Progenitor cell of endocrine pancreas (in vitro differentiated cells): ENCODE results near the gene POU3F2. TPM values are rescaled to one million over a fixed set of nuclear protein-coding genes. Genes with fewer than 3 reads are reported as not detected.

Source experiments
- DNase-seq: peaks from one replicate; pipeline ENCODE4 v3.0.0; 2021; ENCODE audit warnings: low spot score; ENCODE audit not compliant: unreplicated experiment
- H3K27ac Mint-ChIP-seq: 2 replicates; pipeline ENCODE4 v1.8.0; 2021; ENCODE audit warnings: mild to moderate bottlenecking, moderate library complexity, mixed read lengths
- H3K27me3 Mint-ChIP-seq: 2 replicates; pipeline ENCODE4 v1.8.0; 2021; ENCODE audit warnings: mixed read lengths
- H3K36me3 Mint-ChIP-seq: 2 replicates; pipeline ENCODE4 v1.8.0; 2022; ENCODE audit warnings: mixed read lengths; ENCODE audit not compliant: insufficient read depth
- H3K4me1 Mint-ChIP-seq: 2 replicates; pipeline ENCODE4 v1.8.0; 2021; ENCODE audit warnings: low read depth, mixed read lengths
- H3K4me3 Mint-ChIP-seq: 2 replicates; pipeline ENCODE4 v1.8.0; 2021; ENCODE audit warnings: low read depth, mild to moderate bottlenecking, moderate library complexity, mixed read lengths
- H3K9me3 Mint-ChIP-seq: 2 replicates; pipeline ENCODE4 v1.8.0; 2021; ENCODE audit warnings: low read depth, mixed read lengths
- total RNA-seq: library from RNA; stranded (reverse); gene quantifications from 2 replicates; pipeline ENCODE4 v1.2.1, GENCODE V29; 2021
- TF ChIP-seq, protein P1 (sequence below): fragments of 200-600 bp; sonication (generic); IDR thresholded peaks from one replicate; pipeline ENCODE4 v1.5.0; 2021; ENCODE audit warnings: antibody characterized with exemption, mild to moderate bottlenecking; ENCODE audit not compliant: unreplicated experiment

Gene POU3F2
- total RNA-seq, 1 donor from 2014 or later: 1.4 TPM

DNA sequence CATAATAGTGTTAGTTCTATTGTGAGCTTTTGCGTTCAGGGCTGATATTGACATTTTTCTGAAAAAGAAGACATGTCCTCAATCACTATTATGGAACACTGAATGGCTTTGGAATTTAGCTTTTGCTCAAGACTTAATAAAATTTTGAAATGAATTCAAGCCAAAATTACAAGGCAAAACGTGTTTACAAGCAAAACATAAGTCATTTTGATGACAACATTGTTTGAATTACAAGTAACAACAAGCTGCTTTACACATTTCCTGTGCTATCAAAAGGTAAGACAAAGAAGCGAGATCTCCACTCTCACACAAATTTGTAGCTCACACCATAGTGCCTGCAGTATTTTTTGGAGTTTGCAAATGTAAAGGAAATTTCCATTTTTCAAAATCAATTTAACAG, 37.4 kb downstream of the POU3F2 start:
- DNase-seq: no peak
- TF ChIP-seq, protein P1, sequence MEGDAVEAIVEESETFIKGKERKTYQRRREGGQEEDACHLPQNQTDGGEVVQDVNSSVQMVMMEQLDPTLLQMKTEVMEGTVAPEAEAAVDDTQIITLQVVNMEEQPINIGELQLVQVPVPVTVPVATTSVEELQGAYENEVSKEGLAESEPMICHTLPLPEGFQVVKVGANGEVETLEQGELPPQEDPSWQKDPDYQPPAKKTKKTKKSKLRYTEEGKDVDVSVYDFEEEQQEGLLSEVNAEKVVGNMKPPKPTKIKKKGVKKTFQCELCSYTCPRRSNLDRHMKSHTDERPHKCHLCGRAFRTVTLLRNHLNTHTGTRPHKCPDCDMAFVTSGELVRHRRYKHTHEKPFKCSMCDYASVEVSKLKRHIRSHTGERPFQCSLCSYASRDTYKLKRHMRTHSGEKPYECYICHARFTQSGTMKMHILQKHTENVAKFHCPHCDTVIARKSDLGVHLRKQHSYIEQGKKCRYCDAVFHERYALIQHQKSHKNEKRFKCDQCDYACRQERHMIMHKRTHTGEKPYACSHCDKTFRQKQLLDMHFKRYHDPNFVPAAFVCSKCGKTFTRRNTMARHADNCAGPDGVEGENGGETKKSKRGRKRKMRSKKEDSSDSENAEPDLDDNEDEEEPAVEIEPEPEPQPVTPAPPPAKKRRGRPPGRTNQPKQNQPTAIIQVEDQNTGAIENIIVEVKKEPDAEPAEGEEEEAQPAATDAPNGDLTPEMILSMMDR: no peak
- peaks cover 8% of the 10 kb centered on the region for H3K36me3 Mint-ChIP-seq
- H3K4me1 Mint-ChIP-seq: no peaks in the 10 kb centered on the region
- H3K27ac Mint-ChIP-seq: no peak overlapping the region
- H3K9me3 Mint-ChIP-seq: no peaks in the 10 kb centered on the region
- H3K4me3 Mint-ChIP-seq: no peak overlapping the region
- no peaks in the 10 kb centered on the region for H3K27me3 Mint-ChIP-seq

DNA sequence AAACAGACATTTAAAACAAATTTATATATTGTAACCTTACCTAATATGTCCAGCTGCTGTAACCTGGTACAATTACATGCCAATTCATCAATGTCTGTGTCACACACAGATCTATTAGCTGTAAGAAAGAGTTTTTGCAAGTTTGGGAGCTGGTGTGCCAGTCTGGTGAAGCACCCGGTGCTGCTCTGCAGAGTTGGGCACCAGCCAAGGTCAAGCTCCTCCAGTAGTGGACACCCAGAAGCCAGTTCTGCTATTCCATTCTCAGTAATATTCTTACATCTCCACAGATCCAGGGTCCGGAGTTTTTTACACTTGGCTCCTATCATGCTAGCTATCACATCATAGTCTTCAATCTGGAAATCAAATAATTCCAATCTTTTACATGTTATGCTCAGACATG, 41.0 kb downstream of the POU3F2 start:
- Mint-ChIP-seq H3K9me3 (no peaks in the 10 kb centered on the region), H3K4me1 (peaks cover 3% of the 10 kb centered on the region), H3K27me3 (no peaks in the 10 kb centered on the region), H3K4me3 (no peak overlapping the region), H3K27ac (no peak overlapping the region), H3K36me3 (peaks cover 8% of the 10 kb centered on the region)
- TF ChIP-seq, protein P1: no peak
- DNase-seq: no peak

- Mint-ChIP-seq H3K9me3 (no peaks in the 10 kb centered on the region), H3K27me3 (no peaks in the 10 kb centered on the region), H3K36me3 (peaks cover 3% of the 10 kb centered on the region), H3K4me1 (peaks cover 7% of the 10 kb centered on the region), H3K4me3 (no peak overlapping the region), H3K27ac (no peak overlapping the region)
- no peak for DNase-seq
- TF ChIP-seq, protein P1: no peak
Measured at GRCh38 chr6:98877250-98877649, 42.9 kb downstream of the POU3F2 start.

GRCh38 chr6:98880486-98880885, 46.1 kb downstream of the POU3F2 start:
- no peak for DNase-seq
- H3K4me3 Mint-ChIP-seq: no peak overlapping the region
- H3K27ac Mint-ChIP-seq: no peak overlapping the region
- H3K4me1 Mint-ChIP-seq: peaks cover 7% of the 10 kb centered on the region
- H3K9me3 Mint-ChIP-seq: no peaks in the 10 kb centered on the region
- peaks cover 2% of the 10 kb centered on the region for H3K36me3 Mint-ChIP-seq
- no peaks in the 10 kb centered on the region for H3K27me3 Mint-ChIP-seq
- TF ChIP-seq, protein P1: no peak

DNA sequence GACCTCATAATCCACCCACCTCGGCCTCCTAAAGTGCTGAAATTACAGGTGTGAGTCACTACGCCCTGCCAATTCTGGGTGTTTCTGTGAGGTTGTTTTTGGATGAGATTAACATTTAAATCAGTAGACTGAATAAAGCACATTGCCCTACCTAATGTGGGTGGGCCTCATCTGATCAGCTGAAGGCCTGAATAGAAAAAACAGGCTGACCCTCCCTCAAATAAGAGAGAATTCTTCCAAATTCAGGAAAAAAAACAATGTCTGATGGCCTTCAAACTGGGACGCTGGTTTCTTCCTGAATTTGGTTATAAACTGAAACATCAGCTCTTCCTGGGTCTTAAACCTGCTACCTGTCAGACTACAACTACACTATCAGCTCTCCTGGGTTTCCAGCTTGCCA, 51.0 kb downstream of the POU3F2 start:
- Mint-ChIP-seq H3K27me3 (no peaks in the 10 kb centered on the region), H3K4me1 (peaks cover 5% of the 10 kb centered on the region), H3K27ac (no peak overlapping the region), H3K4me3 (no peak overlapping the region), H3K9me3 (no peaks in the 10 kb centered on the region), H3K36me3 (peaks cover 2% of the 10 kb centered on the region)
- TF ChIP-seq, protein P1: no peak
- DNase-seq: no peak
